A549 treated with CpdA at 1 μM for 4 hours (cell line): ENCODE data around the gene EEF2K. TPM values are rescaled to one million over a fixed set of nuclear protein-coding genes. Genes with fewer than 3 reads are reported as not detected.

ENCODE experiments used
- total RNA-seq: library from RNA; stranded (reverse); fragments of 200-300 nt; extraction: Qiagen RNA extraction; gene quantifications from 5 replicates; pipeline ENCODE4 v1.2.3, GENCODE V29; 2022; ENCODE audit warnings: low read depth

Gene EEF2K
- 10.1 to 14.4 TPM (median 13.6 TPM) in 5 replicates for total RNA-seq

DNA sequence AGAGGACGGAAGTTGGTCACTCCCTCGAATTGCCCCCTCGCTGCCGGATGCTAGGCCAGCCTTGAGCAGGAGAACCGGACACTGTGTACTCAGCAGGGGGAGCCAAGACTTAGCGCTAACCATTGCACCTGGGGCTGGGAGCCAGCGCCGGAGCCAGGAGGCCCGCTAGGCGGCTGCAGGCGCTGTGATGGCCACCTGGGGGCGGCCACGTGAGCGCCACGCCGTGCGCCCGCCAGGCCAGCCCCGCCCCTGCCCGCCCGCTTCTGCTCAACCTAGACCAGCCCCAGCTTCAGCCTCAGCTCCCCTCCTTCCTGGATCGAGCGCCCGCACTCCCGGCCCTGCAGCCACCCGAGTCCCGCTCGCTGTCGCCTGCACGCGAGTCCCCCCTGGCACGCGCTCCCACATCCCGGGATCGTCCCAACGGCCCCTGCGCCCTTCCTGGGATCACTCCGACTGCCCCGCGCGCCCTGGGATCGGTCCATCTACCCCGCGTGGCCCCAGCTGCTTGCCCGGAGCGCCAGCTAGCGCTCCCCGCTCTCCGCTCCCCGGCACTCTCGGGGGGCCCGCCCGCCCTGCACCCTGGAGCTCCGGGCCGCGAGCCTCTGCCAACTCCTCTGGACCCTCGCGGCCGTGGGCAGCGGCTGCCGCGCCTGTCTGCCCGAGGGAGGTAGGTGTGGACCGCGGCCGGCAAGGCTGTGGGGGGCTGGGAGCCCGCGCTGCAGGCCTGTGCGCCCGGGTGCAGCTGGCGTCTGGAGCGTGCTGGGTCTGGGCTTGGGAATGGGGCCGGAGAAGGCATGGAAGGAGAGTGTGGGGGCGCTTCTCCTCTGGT lies at the start of gene EEF2K:
EEF2K (plus strand) TSS at position 266 of the 829 bp plus-strand sequence. CDS start 19,452 bp downstream, outside the sequence.

GRCh38 chr16:22161999-22162655 lies 44.0 kb upstream of the EEF2K start, which contains the start of gene SDR42E2:
SDR42E2 (plus strand) TSS chr16:22162506; CDS start chr16:22165583, 3,077 bp downstream.

GRCh38 chr16:22297114-22297870 lies 91.2 kb downstream of the EEF2K start, which contains the start of gene POLR3E:
POLR3E (plus strand) TSS chr16:22297409; CDS start chr16:22302969, 5,560 bp downstream.

Other genes with a start within 250 kb of the EEF2K start
- not detected in 5 replicates for gene PDZD9, start 205.2 kb upstream of the EEF2K start, total RNA-seq
- gene MOSMO, start 198.2 kb upstream of the EEF2K start, total RNA-seq = 7.6 to 9.3 TPM (median 8.8 TPM) in 5 replicates
- gene VWA3A, start 113.7 kb upstream of the EEF2K start, total RNA-seq = 0.08 TPM in 1 of 5 replicates, not detected in the others
- gene SDR42E2, start 43.8 kb upstream of the EEF2K start, total RNA-seq = not detected in 5 replicates
- gene POLR3E, start 91.1 kb downstream of the EEF2K start, total RNA-seq = 25.7 to 43.5 TPM (median 38.8 TPM) in 5 replicates
- gene CDR2, start 168.3 kb downstream of the EEF2K start, total RNA-seq = 39.8 to 48.1 TPM (median 42.7 TPM) in 5 replicates